AG09319 (cell line): ENCODE results near the gene PRKAR1B.

Experiments used
- DNase-seq: peaks from one replicate; pipeline ENCODE4 v3.0.0-alpha.2; 2010; ENCODE audit warnings: low read depth; ENCODE audit errors: extremely low read depth
- CTCF ChIP-seq: IDR thresholded peaks from 2 replicates; pipeline ENCODE4 v1.5.1; 2011; ENCODE audit warnings: low read depth, mild to moderate bottlenecking, inconsistent platforms, low read length, moderate library complexity

The PRKAR1B gene

GRCh38 chr7:763762-764161, 36.7 kb upstream of the PRKAR1B start:
- DNase-seq: no peak
- TF ChIP-seq CTCF: no peak

- no peak for TF ChIP-seq CTCF
- DNase-seq: no peak
These were observed 35.8 kb upstream of the PRKAR1B start for GRCh38 chr7:762885-763284.

GRCh38 chr7:761631-762030, 34.5 kb upstream of the PRKAR1B start:
- no peak for DNase-seq
- TF ChIP-seq CTCF: no peak

- TF ChIP-seq CTCF: no peak
- DNase-seq: no peak
These were observed 34.0 kb upstream of the PRKAR1B start for GRCh38 chr7:761101-761500.

GRCh38 chr7:760006-760405, 32.9 kb upstream of the PRKAR1B start:
- TF ChIP-seq CTCF: no peak
- no peak for DNase-seq

- TF ChIP-seq CTCF: no peak
- no peak for DNase-seq
These were observed 32.5 kb upstream of the PRKAR1B start for GRCh38 chr7:759569-759968.

GRCh38 chr7:757741-758163, 30.7 kb upstream of the PRKAR1B start:
- no peak for TF ChIP-seq CTCF

More at GRCh38 chr7:757741-758163, 30.7 kb upstream of the PRKAR1B start:
- no peak for DNase-seq
